Measurements from ENCODE around the gene MLX. TPM values are rescaled to one million over a fixed set of nuclear protein-coding genes. Genes with fewer than 3 reads are reported as not detected.

MLX gene
- total and polyA plus RNA-seq, 2 of the 8 experiments (the other 6 are each of a cell fraction or from before 2014, with no cell fraction given): 27.0 to 27.5 TPM

DNA sequence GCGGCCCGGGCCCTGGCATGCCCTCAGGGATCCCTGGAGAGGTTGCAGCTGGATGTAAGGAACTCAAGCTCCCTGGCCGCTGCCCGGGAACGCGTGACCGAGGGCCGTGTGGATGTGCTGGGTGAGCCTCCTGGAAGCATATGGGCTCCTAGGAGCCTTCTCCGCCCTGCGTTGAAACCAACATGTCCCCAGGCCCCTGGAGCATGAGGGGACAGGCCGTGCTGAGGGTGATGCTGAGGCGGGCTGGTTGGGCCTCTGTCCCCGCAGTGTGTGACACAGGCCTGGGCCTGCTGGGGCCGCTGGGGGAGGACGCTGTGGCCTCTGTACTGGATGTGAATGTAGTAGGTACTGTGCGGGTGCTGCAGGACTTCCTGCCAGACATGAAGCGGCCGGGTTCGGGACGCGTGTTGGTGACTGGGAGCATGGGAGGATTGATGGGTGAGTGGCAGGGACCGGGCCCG, 19.9 kb upstream of the MLX start (continued):
- TF ChIP-seq USF2 (IDR thresholded peaks at IDR 0.05; ENCODE audit: low read length) (no peak), HDAC6 (IDR thresholded peaks at IDR 0.05; ENCODE audit: low read depth, low read length) (no peak), SIX5 (IDR thresholded peaks at IDR 0.05; ENCODE audit: low read depth, low read length) (no peak)
